Cardiac fibroblast (primary cell): Measurements from ENCODE around the gene PRTG.
A peak's percentile ranks its signal among the peaks of the same experiment; 100 is the strongest.
"Not testable (repeated sequence)": the region's sequence is repeated elsewhere in the genome, so short reads cannot be mapped to it uniquely, and the experiment has no call there.

ENCODE experiments used
- DNase-seq, 2 donors: peaks; one replicate each; pipeline versions ENCODE4 v3.0.0 to v3.0.0-alpha.2; 2010; ENCODE audit warnings: low read depth in 2 of 2
- H3K4me3 ChIP-seq, 2 donors: replicated peaks in 1 of 2; 1 replicate in 1 of 2; 2 replicates in 1 of 2; pipeline ENCODE4 v1.5.1; 2011; ENCODE audit warnings: low read depth in 2 of 2, low read length in 2 of 2, mild to moderate bottlenecking in 2 of 2, moderate library complexity in 1 of 2
- TF ChIP-seq, protein P1 (sequence below): IDR thresholded peaks from one replicate; pipeline ENCODE4 v1.5.1; 2011; ENCODE audit warnings: low read depth, mild to moderate bottlenecking, low read length, inconsistent platforms

Gene PRTG

DNA sequence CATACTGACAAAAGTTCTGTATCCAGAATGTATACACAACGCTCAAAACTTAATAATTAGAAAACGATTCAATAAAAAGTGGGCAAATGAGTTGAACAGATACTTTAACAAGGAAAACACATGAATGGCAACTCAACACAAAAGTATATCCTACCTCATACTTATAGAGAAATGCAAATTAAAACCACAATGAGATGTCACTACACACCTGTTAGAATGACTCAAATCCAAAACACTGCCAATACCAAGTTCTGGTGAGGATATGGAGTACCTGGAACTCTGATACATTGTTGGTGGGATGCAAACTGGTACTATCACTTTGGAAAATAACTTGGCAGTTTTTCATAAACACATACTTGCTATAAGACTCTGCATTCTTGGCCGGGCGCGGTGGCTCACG is 42.1 kb downstream of the PRTG start:
- TF ChIP-seq, protein P1, sequence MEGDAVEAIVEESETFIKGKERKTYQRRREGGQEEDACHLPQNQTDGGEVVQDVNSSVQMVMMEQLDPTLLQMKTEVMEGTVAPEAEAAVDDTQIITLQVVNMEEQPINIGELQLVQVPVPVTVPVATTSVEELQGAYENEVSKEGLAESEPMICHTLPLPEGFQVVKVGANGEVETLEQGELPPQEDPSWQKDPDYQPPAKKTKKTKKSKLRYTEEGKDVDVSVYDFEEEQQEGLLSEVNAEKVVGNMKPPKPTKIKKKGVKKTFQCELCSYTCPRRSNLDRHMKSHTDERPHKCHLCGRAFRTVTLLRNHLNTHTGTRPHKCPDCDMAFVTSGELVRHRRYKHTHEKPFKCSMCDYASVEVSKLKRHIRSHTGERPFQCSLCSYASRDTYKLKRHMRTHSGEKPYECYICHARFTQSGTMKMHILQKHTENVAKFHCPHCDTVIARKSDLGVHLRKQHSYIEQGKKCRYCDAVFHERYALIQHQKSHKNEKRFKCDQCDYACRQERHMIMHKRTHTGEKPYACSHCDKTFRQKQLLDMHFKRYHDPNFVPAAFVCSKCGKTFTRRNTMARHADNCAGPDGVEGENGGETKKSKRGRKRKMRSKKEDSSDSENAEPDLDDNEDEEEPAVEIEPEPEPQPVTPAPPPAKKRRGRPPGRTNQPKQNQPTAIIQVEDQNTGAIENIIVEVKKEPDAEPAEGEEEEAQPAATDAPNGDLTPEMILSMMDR, result no peak
- no peak for DNase-seq
- no peak overlapping the region for H3K4me3 ChIP-seq

DNA sequence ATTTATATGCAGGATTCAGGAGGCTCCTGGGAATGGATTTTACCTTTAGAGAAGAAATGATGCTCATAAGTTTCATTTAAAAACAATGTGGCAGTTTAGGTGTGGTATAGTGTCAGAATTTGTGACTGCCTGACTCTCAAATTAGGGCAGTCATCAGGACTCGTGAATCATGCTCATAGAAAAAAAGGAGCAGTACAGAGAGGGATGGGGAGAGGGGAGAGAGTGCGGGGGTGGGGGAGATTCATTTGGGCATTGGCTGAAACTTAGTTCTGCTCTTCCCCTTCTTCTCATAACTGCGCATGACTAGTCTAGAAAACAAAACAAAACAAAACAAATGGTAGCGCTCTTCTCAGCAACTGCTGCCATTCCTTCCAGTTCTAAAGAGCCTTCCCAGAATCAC is 44.3 kb downstream of the PRTG start:
- DNase-seq, result no peak
- TF ChIP-seq, protein P1, result no peak
- no peak overlapping the region for H3K4me3 ChIP-seq

DNA sequence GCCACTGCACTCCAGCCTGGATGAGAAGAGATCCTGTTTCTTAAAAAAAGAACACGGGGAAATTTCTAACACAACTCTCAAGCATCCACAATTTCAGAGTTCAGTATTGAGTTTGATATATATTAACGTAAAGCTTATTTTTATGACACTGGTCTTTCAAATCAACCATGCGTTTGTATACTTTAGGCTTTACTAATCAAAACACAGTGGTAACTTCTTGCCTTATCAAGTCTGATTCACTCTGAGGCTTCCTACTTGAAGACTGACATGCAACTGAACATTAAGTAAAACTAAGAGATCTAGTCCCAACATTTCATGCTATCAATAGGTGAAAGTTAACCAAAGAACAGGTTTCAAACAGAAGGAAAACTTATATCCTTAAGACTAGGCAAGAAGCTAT is 46.7 kb downstream of the PRTG start:
- DNase-seq, result no peak
- TF ChIP-seq, protein P1, result no peak
- H3K4me3 ChIP-seq, result no peak overlapping the region

DNA sequence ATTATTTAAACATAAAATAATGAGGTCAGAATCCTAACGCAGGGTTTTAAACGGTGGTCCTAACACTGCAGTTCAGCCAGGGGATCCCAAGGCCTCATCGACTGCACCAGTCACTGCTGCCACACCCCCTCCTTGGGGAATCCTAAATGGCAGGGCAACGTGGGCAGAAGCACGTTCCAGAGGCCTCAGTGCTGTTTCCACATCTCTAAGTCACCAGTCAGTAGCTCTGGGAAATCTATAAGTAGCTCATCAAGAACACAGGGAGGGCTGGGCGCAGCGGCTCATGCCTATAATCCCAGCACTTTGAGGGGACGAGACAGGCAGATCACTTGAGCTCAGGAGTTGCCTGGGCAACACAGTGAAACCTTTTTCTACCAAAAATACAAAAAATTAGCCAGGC is 47.5 kb downstream of the PRTG start:
- DNase-seq, result peak in 1 of 2 donors; percentile 3
- TF ChIP-seq, protein P1, result no peak
- H3K4me3 ChIP-seq, result no peak overlapping the region

DNA sequence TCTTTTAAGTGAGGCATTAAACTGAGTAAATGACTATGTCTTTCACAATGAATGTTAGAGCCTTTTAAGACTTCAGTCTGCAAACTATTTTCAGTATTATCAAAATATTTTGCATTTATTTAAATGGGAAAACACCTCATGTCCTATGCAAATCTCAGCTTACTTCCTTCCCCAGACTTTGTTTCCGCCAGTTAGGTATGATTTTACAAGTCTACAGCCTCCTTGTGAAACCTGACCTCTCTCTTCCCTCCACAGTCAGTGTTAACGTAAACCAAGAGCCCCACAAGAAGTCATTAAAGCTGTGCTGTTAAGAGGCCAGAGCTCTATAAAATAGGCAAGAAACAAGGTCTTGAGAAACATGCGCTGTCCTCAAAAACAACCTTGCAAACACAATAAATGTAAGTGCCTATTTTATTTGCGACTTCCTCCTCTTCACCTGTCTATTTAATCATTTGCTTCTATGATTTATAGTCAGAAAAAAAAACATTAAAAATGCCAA is 48.3 kb downstream of the PRTG start:
- no peak for DNase-seq
- no peak overlapping the region for H3K4me3 ChIP-seq
- TF ChIP-seq, protein P1, result no peak

DNA sequence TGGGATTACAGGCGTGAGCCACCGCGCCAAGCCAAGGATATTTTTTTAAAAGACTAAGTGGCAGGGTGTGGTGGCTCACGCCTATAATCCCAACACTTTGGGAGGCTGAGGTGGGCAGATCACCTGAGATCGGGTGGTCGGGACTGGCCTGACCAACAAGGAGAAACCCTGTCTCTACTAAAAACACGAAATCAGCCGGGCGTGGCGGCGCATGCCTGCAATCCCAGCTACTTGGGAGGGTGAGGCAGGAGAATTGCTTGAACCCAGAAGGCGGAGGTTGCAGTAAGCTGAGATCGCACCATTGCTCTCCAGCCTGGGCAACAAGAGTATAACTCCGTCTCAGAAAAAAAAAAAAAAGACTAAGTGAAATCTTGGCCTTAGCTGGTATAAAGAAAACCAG is 49.8 kb downstream of the PRTG start:
- H3K4me3 ChIP-seq, result not testable (repeated sequence)

DNA sequence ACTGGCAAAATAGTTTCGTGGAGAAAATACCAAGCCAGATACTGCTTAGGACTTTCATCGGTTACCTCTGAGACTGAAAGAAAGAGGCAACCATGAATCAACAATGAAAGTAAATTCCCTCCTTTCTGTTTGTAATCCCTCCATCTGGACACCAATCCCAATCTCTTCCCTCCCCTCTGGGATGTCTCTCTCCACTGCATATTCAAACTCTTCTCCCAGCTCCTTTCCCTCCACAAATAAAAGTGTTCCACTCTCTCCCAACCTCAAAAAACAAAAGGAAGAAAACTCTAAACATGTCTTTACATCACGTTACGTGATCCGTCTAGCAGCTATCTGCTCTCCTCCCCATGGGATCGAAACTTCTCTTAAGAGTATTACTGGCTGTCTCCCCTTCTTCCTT is 55.2 kb downstream of the PRTG start:
- TF ChIP-seq, protein P1, result no peak
- H3K4me3 ChIP-seq, result no peak overlapping the region
- DNase-seq, result no peak

More for the DNA sequence above, 49.8 kb downstream of the PRTG start:
- not testable (repeated sequence) for DNase-seq

DNA sequence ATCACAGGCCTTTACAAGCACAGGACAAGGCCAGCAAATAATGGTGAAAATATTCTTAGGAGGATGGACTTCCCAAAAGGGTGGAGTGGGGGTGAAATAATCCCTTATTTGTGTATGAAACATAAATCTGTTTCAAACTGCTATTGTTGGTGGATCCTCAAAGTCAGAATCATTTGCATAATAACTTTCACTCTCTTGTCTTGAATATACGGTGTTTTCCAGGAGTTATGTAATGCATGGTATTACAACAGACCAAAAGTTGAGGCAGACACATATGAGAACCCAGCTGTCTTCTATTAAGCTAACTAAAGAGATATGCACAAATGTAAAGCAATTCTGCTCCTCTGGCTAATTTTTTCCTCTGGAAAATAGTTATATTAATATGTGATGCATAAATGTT is 57.7 kb downstream of the PRTG start:
- peak; percentile 52 to 69 for DNase-seq
- TF ChIP-seq, protein P1, result no peak
- no peak overlapping the region for H3K4me3 ChIP-seq
